Activated T-cell treated with anti-CD3 and anti-CD28 coated beads, Interleukin-2, amount 50 U/mL, for 48 hours (primary cell): ENCODE measurements around the gene PDE4D.

Source experiments
- DNase-seq, 2 experiments: peaks; one replicate each; pipeline ENCODE4 v3.0.0-alpha.2; 2020

The PDE4D gene

DNA sequence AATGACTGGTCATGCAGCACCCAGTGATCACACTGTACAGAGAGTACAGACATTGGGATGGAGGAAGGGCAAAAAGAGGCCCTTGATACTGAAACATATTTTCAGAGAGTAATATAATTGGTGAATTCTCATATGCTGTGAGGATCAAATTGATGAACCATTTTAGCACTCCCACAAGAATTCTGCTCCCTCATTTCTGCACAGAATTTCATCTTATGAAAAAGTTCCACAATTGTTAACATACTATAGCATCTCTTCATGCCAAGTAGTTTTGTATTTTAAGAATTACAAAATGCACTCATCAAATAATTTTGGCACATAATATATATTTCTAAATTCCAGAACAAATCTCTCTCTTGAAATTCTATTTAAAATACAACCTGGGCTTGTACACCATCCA lies 351.2 kb downstream of the PDE4D start:
- DNase-seq = no peak

- no peak for DNase-seq
These were observed 353.2 kb downstream of the PDE4D start for GRCh38 chr5:59540366-59540765.

DNA sequence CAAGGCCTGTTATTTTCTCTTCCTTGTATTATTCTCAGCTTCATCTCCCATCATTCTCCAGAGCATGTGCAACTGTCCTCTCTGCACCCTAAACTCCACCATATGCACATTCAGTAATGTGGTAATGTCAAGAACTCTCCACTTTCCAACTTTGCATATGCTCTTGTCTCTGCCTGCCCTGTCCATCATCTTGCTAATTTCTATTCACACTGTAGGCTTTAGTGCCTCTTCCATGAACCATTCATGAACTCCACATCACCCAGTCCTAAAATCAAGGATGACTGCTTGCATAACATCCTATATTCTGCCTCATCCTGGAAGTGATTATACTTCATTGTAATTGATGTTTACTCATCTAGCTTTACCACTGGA lies 354.8 kb downstream of the PDE4D start:
- no peak for DNase-seq

- no peak for DNase-seq
These were observed 355.4 kb downstream of the PDE4D start for GRCh38 chr5:59537961-59538749.

DNA sequence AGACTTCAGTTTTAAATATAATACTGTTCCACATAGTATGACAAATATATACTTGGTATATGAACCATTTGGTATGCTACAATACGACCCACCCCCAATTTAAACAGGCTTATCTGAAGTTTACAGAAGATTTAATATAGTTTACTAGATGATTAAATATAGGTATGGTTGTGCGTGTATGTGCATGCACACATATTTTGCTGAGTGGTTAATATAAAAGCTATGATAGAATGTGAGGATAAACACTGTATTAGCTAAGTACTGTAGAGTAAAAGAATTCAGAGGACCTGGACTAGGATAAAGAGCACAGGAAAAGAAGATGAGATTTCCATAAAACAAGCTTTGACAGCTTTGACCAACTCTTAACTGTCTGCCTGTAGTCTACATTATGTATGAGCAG lies 356.7 kb downstream of the PDE4D start:
- DNase-seq = no peak

DNA sequence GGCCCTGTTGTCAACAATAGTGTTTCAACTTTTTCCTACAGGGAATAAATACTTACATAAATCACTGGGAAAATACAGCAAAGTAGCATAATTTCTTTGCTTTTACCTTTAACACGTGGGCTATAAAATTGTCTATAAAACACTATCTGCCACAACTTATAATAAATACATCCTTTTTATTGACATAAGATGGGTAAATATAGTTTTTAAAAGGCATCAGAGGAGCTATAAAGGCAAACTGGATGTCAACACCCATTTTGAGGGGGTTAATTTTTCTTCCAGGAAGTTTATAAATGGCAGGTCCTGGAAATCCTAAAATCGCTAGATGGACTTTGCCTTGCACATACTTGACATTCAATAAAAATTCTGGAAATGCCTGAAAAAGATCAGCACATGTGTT lies 358.0 kb downstream of the PDE4D start:
- no peak for DNase-seq

GRCh38 chr5:59533730-59534108 lies 359.8 kb downstream of the PDE4D start:
- no peak for DNase-seq

DNA sequence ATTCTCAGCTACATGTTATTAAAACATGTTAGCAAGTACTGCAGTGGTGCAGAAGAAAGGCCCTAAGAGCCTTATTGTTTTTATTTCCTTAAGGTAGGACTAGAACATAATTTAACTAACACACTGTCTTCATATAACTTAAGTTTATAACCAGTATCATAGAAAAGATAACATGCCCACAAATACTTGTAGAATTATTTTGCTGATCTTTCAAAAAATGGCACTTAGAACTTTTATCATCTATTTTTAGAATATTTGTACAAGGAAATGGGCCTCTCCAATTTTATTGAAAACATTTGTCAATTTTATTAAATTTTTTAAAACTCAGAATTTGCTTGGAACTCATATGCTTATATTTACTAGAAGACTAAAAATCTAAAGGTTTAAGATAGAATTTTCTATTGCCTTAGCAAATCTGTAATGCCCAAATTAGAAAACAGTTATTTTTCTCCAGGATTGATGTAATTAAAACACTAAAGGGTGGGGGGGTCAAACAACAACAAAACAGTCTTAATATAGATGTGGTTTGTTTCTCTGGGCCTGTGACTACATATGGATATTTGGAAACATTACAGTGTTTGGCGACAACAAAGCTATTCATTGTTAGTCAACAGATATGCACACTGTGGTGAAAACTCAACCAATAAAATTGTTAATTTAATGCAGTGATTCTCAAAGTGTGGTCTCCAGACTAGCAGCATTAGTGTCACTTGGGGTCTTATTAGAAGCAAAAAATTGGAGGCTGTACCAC lies 360.4 kb downstream of the PDE4D start:
- no peak for DNase-seq

DNA sequence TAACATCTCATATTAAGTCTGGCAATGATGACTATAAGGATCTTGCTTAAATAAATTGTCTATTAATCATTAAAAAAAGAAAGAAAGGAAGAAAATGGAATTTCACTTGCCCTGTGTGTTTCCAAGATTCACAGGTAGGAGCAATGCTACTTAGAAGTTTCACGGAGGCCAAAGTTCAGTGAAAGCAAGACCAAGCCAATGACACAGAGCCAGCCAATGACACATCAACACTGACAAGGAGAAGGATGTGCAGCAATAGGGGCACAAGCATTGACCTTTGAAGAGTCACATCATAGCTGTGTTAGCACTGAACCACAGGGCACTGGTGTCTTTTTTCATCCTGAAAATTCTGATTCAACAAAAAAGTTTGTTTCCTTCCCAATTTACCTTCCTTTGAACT lies 364.3 kb downstream of the PDE4D start:
- no peak for DNase-seq

DNA sequence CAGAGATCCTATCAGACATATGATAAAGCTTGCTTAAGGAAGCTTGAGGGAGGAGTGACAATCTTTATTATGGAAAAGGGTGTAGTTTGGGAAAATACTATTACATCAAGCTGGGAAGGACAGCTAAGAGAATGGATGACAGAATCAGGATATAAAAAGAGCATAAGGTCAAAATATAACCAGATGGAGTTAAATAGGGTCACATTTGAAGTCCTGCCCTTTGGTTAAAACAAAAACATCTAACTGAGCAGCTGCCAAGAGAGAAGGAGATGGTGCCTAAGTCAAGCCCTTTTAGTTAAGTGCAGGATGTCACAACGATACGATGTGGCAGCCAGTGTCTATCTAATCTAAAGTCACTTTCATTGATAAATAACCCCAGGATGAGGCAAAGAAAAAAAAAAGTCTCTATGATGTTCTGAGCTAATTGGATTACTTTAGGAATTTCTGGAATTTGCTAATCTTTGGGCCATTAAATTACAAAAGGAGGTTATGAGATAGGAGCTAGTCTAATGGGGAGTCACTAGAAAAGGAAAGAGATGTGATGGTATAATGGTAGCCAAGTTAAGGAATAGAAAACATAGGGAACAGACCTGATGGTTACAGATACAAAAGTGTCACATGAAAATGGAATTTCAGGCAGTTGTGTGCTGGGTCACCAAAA lies 365.2 kb downstream of the PDE4D start:
- no peak for DNase-seq

- no peak for DNase-seq
These were observed 367.6 kb downstream of the PDE4D start for GRCh38 chr5:59525957-59526356.

DNA sequence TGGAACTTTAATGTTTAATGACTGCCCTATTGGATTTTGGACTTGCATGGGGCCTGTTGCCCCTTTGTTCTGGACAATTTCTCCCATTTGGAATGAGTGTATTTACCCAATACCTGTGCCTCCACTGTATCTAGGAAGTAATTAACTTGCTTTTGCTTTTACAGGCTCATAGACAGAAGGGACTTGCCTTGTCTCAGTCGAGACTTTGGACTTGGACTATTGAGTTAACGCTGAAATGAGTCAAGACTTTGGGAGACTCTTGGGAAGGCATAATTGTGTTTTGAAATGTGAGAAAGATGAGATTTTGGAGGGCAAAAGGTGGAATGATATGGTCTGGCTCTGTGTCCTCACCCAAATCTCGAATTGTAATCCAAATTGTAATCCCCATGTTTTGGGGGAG lies 368.2 kb downstream of the PDE4D start:
- DNase-seq = no peak

GRCh38 chr5:59522201-59522831 lies 371.2 kb downstream of the PDE4D start:
- DNase-seq = no peak

GRCh38 chr5:59521476-59521875 lies 372.1 kb downstream of the PDE4D start:
- DNase-seq = no peak

DNA sequence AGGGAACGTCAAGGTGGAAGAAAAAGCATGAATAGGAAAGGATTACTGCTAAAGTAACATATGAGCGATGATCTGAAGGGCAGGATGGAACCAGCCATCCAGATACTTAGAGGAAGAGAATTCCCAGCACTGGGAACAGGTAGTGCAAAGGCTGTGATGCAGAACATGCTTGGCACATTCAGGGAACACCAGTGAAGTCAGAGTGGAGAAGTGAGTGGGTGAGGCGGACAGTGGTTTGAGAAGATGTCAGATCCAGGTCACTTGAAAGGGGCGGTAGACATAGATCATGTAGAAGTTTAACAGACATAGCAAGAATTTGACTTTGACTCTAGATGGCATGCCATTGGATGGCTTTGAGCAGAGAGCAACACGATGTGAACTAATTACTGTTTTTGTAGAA lies 374.2 kb downstream of the PDE4D start:
- DNase-seq = no peak

GRCh38 chr5:59517926-59518585 lies 375.5 kb downstream of the PDE4D start:
- DNase-seq = no peak

DNA sequence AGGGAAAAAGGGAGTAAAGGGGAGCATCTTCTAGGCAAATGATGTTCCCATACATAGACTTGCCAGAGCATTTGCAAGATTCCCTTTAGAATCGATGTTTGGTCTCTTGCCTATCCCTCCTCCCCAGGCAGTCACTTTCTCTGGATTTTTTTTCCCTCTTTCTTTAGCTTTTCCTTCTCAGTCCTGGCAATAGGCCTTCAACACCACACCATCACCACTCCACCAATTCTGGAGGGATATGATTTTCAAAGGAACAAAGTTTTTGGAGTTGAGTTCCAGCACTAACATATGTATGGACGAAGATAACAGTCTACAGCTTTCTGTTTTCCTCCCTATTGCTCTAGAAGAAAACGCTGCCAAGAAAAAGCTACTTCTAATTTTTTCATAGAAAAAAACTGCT lies 377.4 kb downstream of the PDE4D start:
- no peak for DNase-seq

DNA sequence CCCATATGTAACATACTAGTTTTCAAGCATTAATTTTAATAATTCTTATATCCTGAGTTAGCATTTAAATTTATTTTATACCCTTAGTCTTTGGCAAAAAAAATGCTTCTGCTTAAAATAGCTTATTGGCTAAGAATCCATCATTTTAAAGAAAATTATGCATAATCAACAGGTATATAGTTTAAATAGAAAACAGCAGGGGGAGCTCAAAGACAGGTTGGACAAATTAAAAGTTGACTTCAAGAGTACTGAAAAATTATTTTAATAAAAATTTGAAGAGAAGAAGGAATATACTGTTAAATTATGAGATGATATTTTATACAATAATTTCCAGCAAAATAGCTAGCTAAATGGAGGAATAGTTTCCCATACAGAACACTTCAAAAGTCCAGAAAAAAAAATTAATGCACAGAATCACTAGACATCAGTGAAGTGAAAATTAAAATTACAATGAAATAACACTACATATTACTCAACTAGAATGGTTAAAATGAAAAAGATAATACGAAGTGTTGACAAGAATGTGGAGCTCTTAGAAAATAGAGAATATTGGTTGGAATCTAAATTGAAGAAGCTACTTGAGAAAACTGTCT lies 387.1 kb downstream of the PDE4D start:
- no peak for DNase-seq

GRCh38 chr5:59504043-59504442 lies 389.5 kb downstream of the PDE4D start:
- no peak for DNase-seq

DNA sequence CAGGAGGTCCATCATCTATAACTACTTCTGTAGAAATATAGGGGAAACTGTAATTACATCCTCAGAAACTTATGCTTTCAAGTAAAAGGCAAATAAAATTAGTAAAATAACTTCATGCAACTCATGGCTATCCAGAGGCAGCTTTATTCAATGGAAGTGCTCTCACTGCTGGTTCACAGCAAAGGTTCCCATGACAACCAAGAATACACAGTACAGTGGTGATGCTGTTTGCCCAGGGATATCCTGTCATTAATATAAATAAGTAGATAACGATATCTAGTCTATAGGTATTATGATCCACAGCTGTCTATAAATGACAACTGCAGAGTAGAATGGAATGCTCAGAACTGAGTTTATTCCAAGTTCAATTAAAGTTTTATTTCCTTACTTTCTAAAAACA lies 390.3 kb downstream of the PDE4D start:
- no peak for DNase-seq

GRCh38 chr5:59501316-59501715 lies 392.2 kb downstream of the PDE4D start:
- DNase-seq = no peak

DNA sequence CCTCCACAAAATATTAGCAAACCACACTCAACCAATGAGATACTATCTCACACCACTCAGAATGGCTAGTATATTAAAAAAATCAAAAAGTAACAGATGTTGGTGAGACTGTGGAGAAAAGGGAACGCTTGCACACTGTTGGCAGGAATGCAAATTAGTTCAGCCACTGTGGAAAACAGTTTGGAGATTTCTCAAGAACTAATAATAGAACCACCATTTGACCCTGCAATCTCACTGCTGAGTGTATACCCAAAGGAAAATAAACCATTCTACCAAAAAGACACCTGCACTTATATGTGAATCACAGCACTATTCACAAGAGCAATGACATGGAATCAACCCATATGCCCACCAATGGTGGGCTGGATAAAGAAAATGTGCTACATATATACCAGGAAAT lies 393.5 kb downstream of the PDE4D start:
- DNase-seq = no peak

GRCh38 chr5:59497207-59497606 lies 396.3 kb downstream of the PDE4D start:
- no peak for DNase-seq
